Measurements from ENCODE around the gene ALOX5. TPM values are rescaled to one million over a fixed set of nuclear protein-coding genes. Genes with fewer than 3 reads are reported as not detected.

The ALOX5 gene
- total RNA-seq, 1 experiment from 2014 or later = 3.4 TPM

DNA sequence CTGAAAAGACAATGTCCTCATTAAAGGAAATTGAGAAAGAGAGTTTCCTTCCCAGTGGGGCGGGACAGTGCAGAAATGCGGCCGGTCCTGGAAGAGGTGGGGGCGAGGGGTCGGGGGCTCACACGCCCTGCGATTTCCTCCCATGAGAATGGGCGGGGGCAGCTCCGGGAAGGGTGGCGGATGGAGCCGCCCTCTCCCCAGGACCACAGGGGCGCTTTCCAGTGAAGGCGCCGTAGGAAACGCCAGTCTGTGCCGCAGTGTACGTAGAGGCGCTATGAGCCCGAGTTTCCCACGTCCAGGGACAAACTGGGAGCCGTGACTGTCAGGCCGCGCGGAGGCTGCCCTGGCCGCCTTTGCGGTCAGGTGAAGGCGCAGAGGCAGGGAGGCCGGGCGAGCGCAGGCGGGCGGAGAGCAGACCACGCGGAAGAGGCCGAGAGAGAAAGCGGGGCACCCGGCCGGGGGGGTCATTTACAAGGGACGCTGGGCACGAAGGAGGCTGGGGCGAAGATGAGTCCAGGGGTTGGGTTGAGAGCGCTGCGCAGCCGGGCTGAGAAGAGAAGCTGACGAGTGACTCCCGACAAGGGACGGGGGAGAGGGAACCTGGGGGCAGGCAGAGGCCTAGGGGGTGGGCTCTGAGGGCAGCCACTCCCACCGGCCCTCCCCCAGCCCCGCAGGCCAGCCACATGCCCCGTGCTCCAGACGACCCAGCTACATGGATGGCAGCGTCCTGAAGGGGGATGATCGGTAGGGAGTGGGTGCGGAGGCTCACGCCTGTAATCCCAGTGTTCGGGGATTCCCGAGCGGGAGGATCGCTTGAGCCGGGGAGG lies 45.0 kb downstream of the ALOX5 start (continued):
- 0 out of 2 replicates have a peak, but pooled peaks have one; percentile 18 for TF ChIP-seq ZNF423 (CRISPR knock-in tag; IDR thresholded peaks at IDR 0.05)
- TF ChIP-seq E2F4 (CRISPR knock-in tag; IDR thresholded peaks at IDR 0.05; ENCODE audit: borderline replicate concordance, low read depth) = peak; percentile 27; the same call in 1 of the 2 replicates
- TF ChIP-seq TEAD1 (CRISPR knock-in tag; IDR thresholded peaks at IDR 0.05) = peak; percentile 31; the same call in 1 of the 2 replicates
- TF ChIP-seq, protein P1, sequence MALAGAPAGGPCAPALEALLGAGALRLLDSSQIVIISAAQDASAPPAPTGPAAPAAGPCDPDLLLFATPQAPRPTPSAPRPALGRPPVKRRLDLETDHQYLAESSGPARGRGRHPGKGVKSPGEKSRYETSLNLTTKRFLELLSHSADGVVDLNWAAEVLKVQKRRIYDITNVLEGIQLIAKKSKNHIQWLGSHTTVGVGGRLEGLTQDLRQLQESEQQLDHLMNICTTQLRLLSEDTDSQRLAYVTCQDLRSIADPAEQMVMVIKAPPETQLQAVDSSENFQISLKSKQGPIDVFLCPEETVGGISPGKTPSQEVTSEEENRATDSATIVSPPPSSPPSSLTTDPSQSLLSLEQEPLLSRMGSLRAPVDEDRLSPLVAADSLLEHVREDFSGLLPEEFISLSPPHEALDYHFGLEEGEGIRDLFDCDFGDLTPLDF (CRISPR knock-in tag; IDR thresholded peaks at IDR 0.05) = 0 out of 2 replicates have a peak, but pooled peaks have one; percentile 41
- 0 out of 2 replicates have a peak, but pooled peaks have one; percentile 33 for TF ChIP-seq KAT7 (CRISPR knock-in tag; IDR thresholded peaks at IDR 0.05; ENCODE audit: borderline replicate concordance)
- TF ChIP-seq, protein P2, sequence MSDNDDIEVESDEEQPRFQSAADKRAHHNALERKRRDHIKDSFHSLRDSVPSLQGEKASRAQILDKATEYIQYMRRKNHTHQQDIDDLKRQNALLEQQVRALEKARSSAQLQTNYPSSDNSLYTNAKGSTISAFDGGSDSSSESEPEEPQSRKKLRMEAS (CRISPR knock-in tag; IDR thresholded peaks at IDR 0.05) = peak; percentile 85
- TF ChIP-seq ARID4B (CRISPR knock-in tag; IDR thresholded peaks at IDR 0.05; ENCODE audit: borderline replicate concordance) = peak; percentile 48; the same call in 1 of the 2 replicates
- no peak for TF ChIP-seq ATF6 (CRISPR knock-in tag; IDR thresholded peaks at IDR 0.05)
- peak; percentile 49; the same call in 1 of the 2 replicates for TF ChIP-seq FOXK1 (CRISPR knock-in tag; IDR thresholded peaks at IDR 0.05)
- TF ChIP-seq ZNF396 (CRISPR knock-in tag; IDR thresholded peaks at IDR 0.05; ENCODE audit: borderline replicate concordance) = no peak
- peak; percentile 54 for TF ChIP-seq ZBTB43 (CRISPR knock-in tag; IDR thresholded peaks at IDR 0.05)

- POLR2A ChIA-PET = interaction anchor here (0.6 to 1.0 kb wide), 3 partner anchors 13 to 169 kb away, joined by 3 to 4 read pairs (median 4); no protein-coding TSS in a partner anchor
- H3K4me3 Mint-ChIP-seq = peak overlapping the region; percentile 94
- peak; percentile 45 for ATAC-seq
- peaks cover 18% of the 10 kb centered on the region for H3K4me1 Mint-ChIP-seq
- H3K27ac Mint-ChIP-seq = peak overlapping the region; percentile 96
- CTCF ChIA-PET = no interaction called here
- H3K9me3 Mint-ChIP-seq = peaks cover 5% of the 10 kb centered on the region; the same call in 1 of the 2 replicates
- no peaks in the 10 kb centered on the region for H3K36me3 Mint-ChIP-seq
- peaks cover 8% of the 10 kb centered on the region for H3K27me3 Mint-ChIP-seq (ENCODE audit: low read depth)
- no peak for DNase-seq (ENCODE audit: low spot score)
- TF ChIP-seq GRHL2 (CRISPR knock-in tag; IDR thresholded peaks at IDR 0.05; ENCODE audit: insufficient replicate concordance, severe bottlenecking) = no peak
- no peak for TF ChIP-seq ZNF138 (CRISPR knock-in tag; conservative IDR thresholded peaks at IDR 0.05)
- TF ChIP-seq MYBL2 (CRISPR knock-in tag; IDR thresholded peaks at IDR 0.05) = no peak
- no peak for TF ChIP-seq GTF2I (CRISPR knock-in tag; conservative IDR thresholded peaks at IDR 0.05)
- no peak for TF ChIP-seq ZNF532 (CRISPR knock-in tag; IDR thresholded peaks at IDR 0.05; ENCODE audit: borderline replicate concordance)
- TF ChIP-seq GABPB1 (CRISPR knock-in tag; IDR thresholded peaks at IDR 0.05) = no peak
- no peak for TF ChIP-seq E2F5 (CRISPR knock-in tag; IDR thresholded peaks at IDR 0.05)
- no peak for TF ChIP-seq NFE2L1 (CRISPR knock-in tag; IDR thresholded peaks at IDR 0.05)
These were observed 45.6 kb downstream of the ALOX5 start for GRCh38 chr10:45419676-45420025.

Measured in WTC11 (cell line).